ENCODE measurements around the gene RCE1. TPM values are rescaled to one million over a fixed set of nuclear protein-coding genes. Genes with fewer than 3 reads are reported as not detected.

Gene RCE1
- total RNA-seq, 1 donor, result 18.1 TPM

GRCh38 chr11:66852466-66853241, 9.4 kb downstream of the RCE1 start:
- peak; percentile 63 for DNase-seq (ENCODE audit: insufficient read length, low spot score, missing footprints)
- Histone ChIP-seq H3K36me3 (ENCODE audit: insufficient read depth, low read length) (peaks cover 14% of the 10 kb centered on the region), H3K27ac (ENCODE audit: low read depth, low read length) (no peak overlapping the region), H3K9me3 (ENCODE audit: low read depth, low read length) (no peaks in the 10 kb centered on the region), H3K4me1 (ENCODE audit: insufficient read depth, low read length) (peaks cover 6% of the 10 kb centered on the region), H3K27me3 (ENCODE audit: insufficient read depth, low read length) (no peaks in the 10 kb centered on the region), H3K4me2 (ENCODE audit: insufficient read depth, low read length) (no peak overlapping the region), H4K20me1 (ENCODE audit: insufficient read depth, low read length) (no peaks in the 10 kb centered on the region), H2AFZ (ENCODE audit: low read length) (no peak overlapping the region), H3K4me3 (ENCODE audit: insufficient read depth, low read length) (no peak overlapping the region), H3K79me2 (ENCODE audit: insufficient read depth, low read length) (peaks cover 5% of the 10 kb centered on the region)
- no peak for TF ChIP-seq CTCF (IDR thresholded peaks at IDR 0.05; ENCODE audit: extremely low read depth, low read depth, low read length)

- Histone ChIP-seq H3K9me3 (ENCODE audit: low read depth, low read length) (no peaks in the 10 kb centered on the region), H3K27me3 (ENCODE audit: insufficient read depth, low read length) (no peaks in the 10 kb centered on the region), H4K20me1 (ENCODE audit: insufficient read depth, low read length) (no peaks in the 10 kb centered on the region), H3K27ac (ENCODE audit: low read depth, low read length) (no peak overlapping the region), H3K79me2 (ENCODE audit: insufficient read depth, low read length) (peaks cover 5% of the 10 kb centered on the region), H3K4me1 (ENCODE audit: insufficient read depth, low read length) (peaks cover 6% of the 10 kb centered on the region), H3K4me2 (ENCODE audit: insufficient read depth, low read length) (no peak overlapping the region), H2AFZ (ENCODE audit: low read length) (no peak overlapping the region), H3K4me3 (ENCODE audit: insufficient read depth, low read length) (no peak overlapping the region), H3K36me3 (ENCODE audit: insufficient read depth, low read length) (peaks cover 10% of the 10 kb centered on the region)
- no peak for TF ChIP-seq CTCF (IDR thresholded peaks at IDR 0.05; ENCODE audit: extremely low read depth, low read depth, low read length)
- DNase-seq (ENCODE audit: insufficient read length, low spot score, missing footprints), result peak; percentile 85
Observed at GRCh38 chr11:66853242-66854229, 10.3 kb downstream of the RCE1 start.

GRCh38 chr11:66854231-66854661, 11.0 kb downstream of the RCE1 start:
- H3K4me2 ChIP-seq (ENCODE audit: insufficient read depth, low read length), result no peak overlapping the region
- H4K20me1 ChIP-seq (ENCODE audit: insufficient read depth, low read length), result no peaks in the 10 kb centered on the region
- H3K27me3 ChIP-seq (ENCODE audit: insufficient read depth, low read length), result no peaks in the 10 kb centered on the region
- H3K4me1 ChIP-seq (ENCODE audit: insufficient read depth, low read length), result peaks cover 6% of the 10 kb centered on the region
- H3K4me3 ChIP-seq (ENCODE audit: insufficient read depth, low read length), result no peak overlapping the region
- no peak for TF ChIP-seq CTCF (IDR thresholded peaks at IDR 0.05; ENCODE audit: extremely low read depth, low read depth, low read length)
- peaks cover 3% of the 10 kb centered on the region for H3K36me3 ChIP-seq (ENCODE audit: insufficient read depth, low read length)
- DNase-seq (ENCODE audit: insufficient read length, low spot score, missing footprints), result peak; percentile 62
- H3K79me2 ChIP-seq (ENCODE audit: insufficient read depth, low read length), result peaks cover 5% of the 10 kb centered on the region
- no peaks in the 10 kb centered on the region for H3K9me3 ChIP-seq (ENCODE audit: low read depth, low read length)
- no peak overlapping the region for H3K27ac ChIP-seq (ENCODE audit: low read depth, low read length)
- no peak overlapping the region for H2AFZ ChIP-seq (ENCODE audit: low read length)
